Forelimb muscle (tissue), 1 donor: ENCODE results near the gene CREB5. TPM values are rescaled to one million over a fixed set of nuclear protein-coding genes. Genes with fewer than 3 reads are reported as not detected.
"Not testable (repeated sequence)": the region's sequence is repeated elsewhere in the genome, so short reads cannot be mapped to it uniquely, and the experiment has no call there.

Source experiments
- DNase-seq: peaks from one replicate; pipeline ENCODE4 v3.0.0-alpha.2; 2013; ENCODE audit warnings: low read depth
- polyA plus RNA-seq: library from polyadenylated mRNA; unstranded; fragments of 120-200 nt; gene quantifications from one replicate; pipeline ENCODE4 v1.2.1, GENCODE V29; 2013; ENCODE audit not compliant: insufficient read length

CREB5 gene
- polyA plus RNA-seq, 1 donor = 33.5 TPM

GRCh38 chr7:28548416-28548815 is 136.1 kb downstream of the CREB5 start:
- DNase-seq = no peak

- DNase-seq = no peak
Measured at GRCh38 chr7:28549998-28550397, 137.7 kb downstream of the CREB5 start.

GRCh38 chr7:28550580-28551186 is 138.4 kb downstream of the CREB5 start:
- DNase-seq = no peak

DNA sequence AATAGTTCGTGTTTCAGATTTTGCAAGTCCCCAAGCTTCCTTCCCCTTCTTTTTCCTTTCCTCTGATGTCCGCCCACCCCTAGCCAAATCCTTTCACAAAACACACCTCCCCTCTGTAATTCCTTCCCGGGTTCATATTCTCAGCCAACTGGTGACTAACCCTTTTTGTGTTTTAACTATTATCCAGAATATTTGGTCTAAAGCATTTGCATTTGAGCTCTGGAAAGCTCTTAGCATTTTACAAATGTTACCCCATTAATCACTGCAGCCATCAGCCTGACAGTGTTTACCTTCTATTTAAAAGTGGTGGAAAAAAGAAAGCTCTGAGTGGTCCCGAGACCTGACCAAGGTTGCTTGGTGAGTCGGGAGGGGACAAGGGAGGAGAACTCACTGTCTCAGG is 139.0 kb downstream of the CREB5 start:
- DNase-seq = peak; percentile 52

DNA sequence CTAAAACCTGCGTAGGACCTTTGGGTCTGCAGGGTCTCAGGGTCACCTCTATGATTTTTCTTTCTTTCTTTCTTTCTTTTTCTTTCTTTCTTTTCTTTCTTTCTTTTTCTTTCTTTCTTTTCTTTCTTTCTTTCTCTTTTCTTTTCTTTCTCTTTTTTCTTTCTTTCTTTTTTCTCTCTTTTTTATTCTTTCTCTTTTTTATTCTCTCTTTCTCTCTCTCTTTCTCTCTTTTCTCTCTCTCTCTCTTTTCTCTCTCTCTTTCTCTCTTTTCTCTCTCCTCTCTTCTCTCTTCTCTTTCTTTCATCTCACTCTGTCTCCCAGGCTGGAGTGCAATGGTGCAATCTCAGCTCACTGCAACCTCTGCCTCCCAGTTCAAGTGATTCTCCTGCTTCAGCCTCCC is 139.4 kb downstream of the CREB5 start:
- DNase-seq = not testable (repeated sequence)

DNA sequence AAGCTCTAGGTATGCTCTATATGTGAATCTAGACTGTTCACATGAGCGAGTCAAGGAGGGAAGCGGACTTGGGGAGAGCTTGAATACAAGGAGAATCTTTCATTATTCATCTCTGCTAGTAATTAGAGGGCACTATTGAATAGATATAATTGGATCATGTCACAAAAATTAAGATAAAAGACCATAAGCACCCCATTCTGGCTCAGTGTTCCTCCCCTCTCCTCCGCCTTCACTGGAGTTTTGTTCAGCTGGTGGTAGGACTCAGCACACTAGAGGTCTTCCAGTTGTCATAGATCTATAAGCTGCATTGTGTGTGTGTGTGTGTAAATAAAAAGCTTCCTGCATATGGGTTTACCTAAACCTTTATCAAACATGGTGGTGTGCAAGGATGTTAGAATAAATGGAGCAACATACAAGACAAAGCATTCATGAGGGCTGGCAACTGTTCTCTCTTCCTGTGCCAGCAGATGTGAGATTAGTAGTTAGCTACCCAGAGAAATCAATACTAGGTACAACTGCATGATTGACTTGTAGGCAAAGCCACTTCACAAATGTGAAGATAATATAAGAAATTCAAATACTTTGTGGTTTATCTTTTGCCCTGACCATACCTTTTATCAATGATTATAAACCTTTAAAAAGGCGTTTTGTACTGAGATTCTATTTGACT is 142.6 kb downstream of the CREB5 start:
- no peak for DNase-seq

GRCh38 chr7:28556025-28556424 is 143.7 kb downstream of the CREB5 start:
- DNase-seq = no peak

DNA sequence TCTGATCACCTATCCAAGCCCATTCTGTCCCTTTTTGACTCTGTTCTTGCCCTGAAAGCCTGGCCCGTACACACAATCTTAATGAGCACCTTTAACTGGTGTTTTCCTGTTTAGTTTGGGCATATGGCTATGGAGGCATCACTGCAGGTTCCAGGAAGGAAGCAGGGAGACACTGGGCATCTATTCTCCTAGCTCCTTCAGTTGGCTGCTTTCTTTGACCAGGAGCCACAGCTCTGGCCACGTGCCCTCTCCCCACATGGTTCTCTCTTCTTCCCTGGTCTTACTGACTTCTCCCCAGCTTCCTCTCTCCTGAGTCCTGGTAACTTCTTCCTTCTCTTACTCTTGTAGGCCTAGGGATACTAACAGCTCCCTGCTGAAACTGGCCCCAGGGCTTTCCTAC is 144.4 kb downstream of the CREB5 start:
- no peak for DNase-seq

DNA sequence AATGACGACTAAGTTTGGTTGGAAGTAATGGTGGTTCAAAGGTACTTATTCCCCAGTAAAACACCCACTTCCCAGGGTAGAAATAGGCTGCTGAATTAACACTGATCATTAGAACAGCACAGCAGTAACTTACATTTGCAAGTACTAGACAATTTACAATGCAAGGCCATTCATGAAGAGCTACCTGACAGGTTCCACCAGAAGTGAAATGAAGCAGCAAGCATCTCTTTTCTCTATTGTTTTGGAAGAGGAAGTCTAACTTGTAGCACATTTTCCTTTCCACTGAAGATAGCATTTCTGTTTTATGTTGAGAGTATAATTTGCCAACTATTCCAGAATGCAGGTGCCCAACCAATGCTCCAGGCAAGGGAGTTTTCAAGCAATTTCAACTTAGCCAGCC is 145.9 kb downstream of the CREB5 start:
- no peak for DNase-seq

DNA sequence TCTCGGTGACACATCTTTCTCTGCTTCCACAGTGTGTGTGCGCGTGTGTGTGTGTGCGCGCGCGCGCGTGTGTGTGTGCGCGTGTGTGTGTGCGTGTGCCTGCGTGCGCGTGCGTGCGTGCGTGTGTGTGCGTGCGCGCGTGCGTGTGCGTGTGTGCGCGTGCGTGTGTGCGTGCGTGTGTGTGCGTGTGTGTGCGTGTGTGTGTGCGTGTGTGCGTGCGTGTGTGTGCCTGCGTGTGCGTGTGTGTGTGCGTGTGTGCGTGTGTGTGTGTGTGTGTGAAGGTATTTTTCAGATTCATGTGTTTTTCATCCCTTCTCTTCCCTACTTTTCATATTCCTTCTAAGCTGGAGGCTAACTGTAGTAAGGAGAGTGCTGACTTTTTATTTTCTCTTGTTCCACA is 148.4 kb downstream of the CREB5 start:
- no peak for DNase-seq

GRCh38 chr7:28564033-28564432 is 151.7 kb downstream of the CREB5 start:
- DNase-seq = no peak

- DNase-seq = no peak
Measured at GRCh38 chr7:28564755-28565374, 152.5 kb downstream of the CREB5 start.

DNA sequence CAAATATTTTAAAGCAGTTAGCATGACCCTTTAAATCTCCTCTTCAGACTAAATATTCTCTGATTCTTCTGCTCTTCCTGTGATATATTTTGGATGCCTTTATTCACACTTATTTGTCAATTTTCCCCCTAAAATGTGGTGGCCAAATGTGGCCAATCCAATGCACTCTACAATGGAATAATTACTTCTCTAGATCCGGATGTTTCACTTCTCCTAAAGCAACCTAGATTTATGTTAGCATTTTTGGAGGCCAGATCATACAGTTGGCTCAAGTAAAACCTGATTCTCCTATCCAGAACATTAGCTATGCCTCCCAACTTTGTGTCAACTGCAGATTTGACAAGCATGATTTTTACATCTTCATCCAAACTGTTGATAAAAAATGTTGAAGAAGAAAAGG is 153.7 kb downstream of the CREB5 start:
- no peak for DNase-seq

DNA sequence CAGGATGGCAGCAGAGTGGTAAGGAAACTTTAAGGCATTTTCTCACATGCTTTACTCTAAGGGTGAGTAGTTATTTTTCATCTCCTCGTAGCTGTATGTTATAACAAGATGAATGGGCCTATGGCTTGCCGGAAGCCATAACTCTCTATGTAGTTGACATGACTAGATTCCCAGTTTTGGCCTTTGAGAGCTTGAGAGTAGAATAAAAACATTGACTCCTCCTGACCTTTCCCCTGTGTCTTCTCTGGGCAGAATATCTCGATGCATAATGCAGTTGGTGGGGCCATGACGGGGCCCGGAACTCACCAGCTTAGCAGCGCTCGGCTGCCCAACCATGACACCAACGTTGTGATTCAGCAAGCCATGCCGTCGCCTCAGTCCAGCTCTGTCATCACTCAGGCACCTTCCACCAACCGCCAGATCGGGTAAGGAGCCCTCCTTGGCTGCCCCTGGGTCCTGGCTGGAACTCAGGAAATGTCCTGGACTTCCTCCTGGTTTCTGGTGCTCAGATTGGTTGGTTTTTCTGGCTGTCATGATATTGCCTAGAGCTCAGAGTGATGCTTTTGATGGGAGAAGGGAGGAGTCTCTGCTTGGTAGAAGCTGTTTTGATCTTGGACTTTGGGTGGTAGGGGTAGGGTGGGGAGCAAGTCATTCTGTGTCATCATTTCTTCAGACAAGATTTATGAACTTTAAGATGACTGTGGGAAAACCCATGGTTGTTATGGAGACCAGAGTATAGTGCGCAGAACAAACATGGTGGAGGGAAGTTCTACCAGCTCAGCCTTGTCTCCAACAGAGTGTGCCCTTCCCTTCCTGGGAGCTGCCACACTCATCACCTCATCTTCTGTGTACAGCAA is 158.0 kb downstream of the CREB5 start:
- DNase-seq = no peak

GRCh38 chr7:28570970-28571288 is 158.6 kb downstream of the CREB5 start:
- no peak for DNase-seq

GRCh38 chr7:28571405-28571804 is 159.1 kb downstream of the CREB5 start:
- DNase-seq = no peak

GRCh38 chr7:28572321-28573058 is 160.2 kb downstream of the CREB5 start:
- DNase-seq = no peak

DNA sequence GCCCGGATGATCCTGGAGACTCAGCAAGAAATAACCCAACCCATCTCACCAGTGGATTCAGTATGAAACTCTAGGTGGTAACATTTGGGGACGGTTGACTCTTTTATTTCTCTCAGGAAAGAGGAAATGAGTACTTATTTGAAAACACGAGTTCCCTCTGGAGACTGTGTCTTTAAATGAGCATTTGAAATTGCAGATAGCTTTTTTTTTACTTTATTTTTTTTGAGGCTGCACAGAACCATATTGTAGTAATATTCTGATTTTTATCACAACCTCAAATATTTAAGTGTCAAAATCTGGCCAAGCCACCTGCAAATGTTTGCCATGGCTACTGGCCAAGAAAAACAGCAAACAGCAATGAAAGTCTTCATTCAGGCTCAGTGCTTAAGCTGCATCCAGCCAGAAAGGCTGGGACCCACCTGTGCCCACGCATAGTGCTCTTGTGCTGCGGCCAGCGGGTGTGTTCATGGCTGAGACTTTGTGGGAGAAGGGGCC is 160.8 kb downstream of the CREB5 start:
- peak; percentile 64 for DNase-seq

DNA sequence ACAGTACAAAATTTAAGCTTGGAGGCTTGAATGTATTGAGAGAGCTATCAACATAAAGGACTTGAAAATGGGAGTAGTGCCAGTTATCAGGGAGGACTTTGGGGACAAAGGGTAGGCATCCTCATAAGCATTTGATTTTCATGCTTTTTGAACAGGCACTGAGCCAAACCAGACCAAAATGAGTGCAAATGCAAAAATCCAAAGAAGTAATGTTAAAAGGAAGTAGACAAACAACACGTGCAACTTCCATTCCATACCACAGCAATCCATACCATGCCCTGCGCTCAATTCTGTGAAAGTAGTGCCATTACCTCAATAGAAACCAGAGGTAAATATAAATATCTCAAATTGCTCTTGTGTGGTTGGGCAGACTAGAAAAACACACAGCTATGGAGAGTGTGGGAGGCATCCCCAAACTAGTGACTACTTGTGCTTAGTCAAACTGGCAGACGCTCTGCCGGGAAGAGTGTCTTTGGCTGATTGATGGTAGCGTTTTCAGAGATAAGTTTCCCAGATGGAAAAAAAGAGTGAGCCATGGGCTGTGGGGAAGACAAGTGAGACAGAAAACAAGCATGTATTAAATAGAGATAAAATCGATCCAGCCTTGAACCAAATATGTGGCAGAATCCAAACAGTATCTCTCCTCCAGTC is 161.5 kb downstream of the CREB5 start:
- no peak for DNase-seq

- DNase-seq = no peak
Measured at GRCh38 chr7:28575241-28575643, 162.9 kb downstream of the CREB5 start.

DNA sequence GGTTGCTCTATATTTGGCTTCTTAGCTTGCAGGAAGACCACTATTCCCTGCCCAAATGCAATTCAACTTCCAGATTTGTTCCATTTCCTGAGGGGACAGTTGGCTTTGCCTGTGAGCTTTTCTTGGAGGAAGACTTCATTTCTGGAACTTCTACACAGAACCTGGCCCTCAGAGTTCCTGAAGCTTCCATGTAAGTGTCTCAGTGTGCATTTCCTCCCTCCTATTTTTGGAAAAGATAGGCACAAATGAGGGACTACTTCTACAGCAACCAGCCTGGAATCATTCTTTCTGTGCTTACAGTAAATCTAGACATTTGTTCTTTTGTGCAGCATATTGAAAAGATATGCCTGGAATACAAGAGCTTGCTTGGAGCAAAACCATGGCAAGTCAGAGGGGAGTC is 164.3 kb downstream of the CREB5 start:
- DNase-seq = no peak
